GM12878 (cell line): ENCODE data around the gene TOMM20L. TPM values are rescaled to one million over a fixed set of nuclear protein-coding genes. Genes with fewer than 3 reads are reported as not detected.

Experiments used
- BMI1 ChIP-seq: fragments of 450-650 bp; IDR thresholded peaks from 2 replicates; pipeline ENCODE4 v1.6.1; 2016; ENCODE audit warnings: mild to moderate bottlenecking, moderate library complexity, borderline replicate concordance
- CHD2 ChIP-seq: IDR thresholded peaks from 2 replicates; pipeline ENCODE4 v1.6.1; 2011; ENCODE audit warnings: low read depth, low read length, improper control_type of control experiment, borderline replicate concordance
- CREM ChIP-seq: IDR thresholded peaks from 2 replicates; pipeline ENCODE4 v1.6.1; 2014; ENCODE audit warnings: antibody characterized with exemption, low read depth
- HDAC6 ChIP-seq: fragments of 200-600 bp; sonication (generic); IDR thresholded peaks from one replicate; pipeline ENCODE4 v1.8.0; 2017; ENCODE audit warnings: antibody characterized with exemption; ENCODE audit not compliant: unreplicated experiment
- HDGF ChIP-seq: fragments of 450-650 bp; IDR thresholded peaks from 2 replicates; pipeline ENCODE4 v1.6.1; 2016; ENCODE audit warnings: antibody characterized with exemption
- IKZF2 ChIP-seq, 2 experiments: fragments of 450-650 bp; IDR thresholded peaks; 2 replicates each; pipeline ENCODE4 v1.6.1; 2017; ENCODE audit warnings: mild to moderate bottlenecking in 2 of 2, moderate library complexity in 2 of 2
- MTA3 ChIP-seq: IDR thresholded peaks from 2 replicates; pipeline ENCODE4 v1.6.1; 2012; ENCODE audit warnings: low read length, inconsistent platforms, borderline replicate concordance
- NFYA ChIP-seq: IDR thresholded peaks from 2 replicates; pipeline ENCODE4 v1.6.1; 2011; ENCODE audit warnings: low read depth, mild to moderate bottlenecking, low read length, improper control_type of control experiment, borderline replicate concordance
- NR2C1 ChIP-seq: fragments of 450-650 bp; IDR thresholded peaks from 2 replicates; pipeline ENCODE4 v1.6.1; 2017; ENCODE audit warnings: antibody characterized with exemption, mild to moderate bottlenecking, moderate library complexity
- POLR2A ChIP-seq: IDR thresholded peaks from 2 replicates; pipeline ENCODE4 v1.6.1; 2011; ENCODE audit warnings: low read depth, mild to moderate bottlenecking, low read length
- POLR2AphosphoS5 ChIP-seq: IDR thresholded peaks from 2 replicates; pipeline ENCODE4 v1.6.1; 2011; ENCODE audit warnings: mild to moderate bottlenecking, low read length, inconsistent platforms
- SIN3A ChIP-seq: IDR thresholded peaks from 2 replicates; pipeline ENCODE4 v1.6.1; 2012; ENCODE audit warnings: low read depth, low read length, improper control_type of control experiment
- TBL1XR1 ChIP-seq: IDR thresholded peaks from 2 replicates; pipeline ENCODE4 v1.6.1; 2012; ENCODE audit warnings: low read depth, low read length, improper control_type of control experiment
- WRNIP1 ChIP-seq: IDR thresholded peaks from 2 replicates; pipeline ENCODE4 v1.6.1; 2011; ENCODE audit warnings: low read depth, low read length, improper control_type of control experiment, borderline replicate concordance
- ZNF274 ChIP-seq: IDR thresholded peaks from one replicate; pipeline ENCODE4 v1.8.0; 2011; ENCODE audit not compliant: insufficient read length, insufficient read depth
- ZNF622 ChIP-seq: fragments of 450-650 bp; IDR thresholded peaks from 2 replicates; pipeline ENCODE4 v1.6.1; 2017; ENCODE audit warnings: mild to moderate bottlenecking, inconsistent platforms
- polyA plus RNA-seq, 11 experiments: library from polyadenylated mRNA; depleted of rRNA in 4 of 11; unstranded in 6 of 11; stranded (reverse) in 5 of 11; fragments of >200 nt; fragmentation: Nextera tagmentation in 4 of 11; fragmentation: Illumina TruSeq in 1 of 11; extraction: Ambion mirVana in 4 of 11; extraction: Trizol in 1 of 11; gene quantifications; 1 replicate in 1 of 11; 2 replicates in 10 of 11; pipeline versions ENCODE4 v1.2.1 to v1.2.3, GENCODE V29; 2011 to 2016; ENCODE audit warnings: inconsistent platforms in 2 of 11, missing spikeins in 2 of 11, low read depth in 1 of 11
- total RNA-seq, 4 experiments: library from RNA; depleted of rRNA in 3 of 4; stranded (reverse); fragments of >200 nt in 3 of 4; fragmentation: Illumina TruSeq in 1 of 4; extraction: Trizol in 1 of 4; gene quantifications; 2 replicates each; pipeline versions ENCODE4 v1.2.1 to v1.2.3, GENCODE V29; 2013 to 2021
- TF ChIP-seq, protein P1 (sequence below): fragments of 450-650 bp; IDR thresholded peaks from 2 replicates; pipeline ENCODE4 v1.6.1; 2017; ENCODE audit warnings: low read depth, mild to moderate bottlenecking, moderate library complexity
- TF ChIP-seq, protein P2 (sequence below): fragments of 450-650 bp; IDR thresholded peaks from 2 replicates; pipeline ENCODE4 v1.6.1; 2014; ENCODE audit warnings: mild to moderate bottlenecking
- TF ChIP-seq, protein P3 (sequence below): fragments of 450-650 bp; formaldehyde crosslinking; IDR thresholded peaks from 2 replicates; pipeline ENCODE4 v1.4.0; 2020; ENCODE audit warnings: mild to moderate bottlenecking, moderate library complexity
- TF ChIP-seq, protein P4 (sequence below): fragments of 450-650 bp; formaldehyde crosslinking; IDR thresholded peaks from 2 replicates; pipeline ENCODE4 v1.4.0; 2022; ENCODE audit warnings: mild to moderate bottlenecking, moderate library complexity

Gene TOMM20L
- total and polyA plus RNA-seq, 10 of the 15 experiments (the other 5 are each of a cell fraction or from before 2014, with no cell fraction given), result 0.28 TPM; not detected in 9

DNA sequence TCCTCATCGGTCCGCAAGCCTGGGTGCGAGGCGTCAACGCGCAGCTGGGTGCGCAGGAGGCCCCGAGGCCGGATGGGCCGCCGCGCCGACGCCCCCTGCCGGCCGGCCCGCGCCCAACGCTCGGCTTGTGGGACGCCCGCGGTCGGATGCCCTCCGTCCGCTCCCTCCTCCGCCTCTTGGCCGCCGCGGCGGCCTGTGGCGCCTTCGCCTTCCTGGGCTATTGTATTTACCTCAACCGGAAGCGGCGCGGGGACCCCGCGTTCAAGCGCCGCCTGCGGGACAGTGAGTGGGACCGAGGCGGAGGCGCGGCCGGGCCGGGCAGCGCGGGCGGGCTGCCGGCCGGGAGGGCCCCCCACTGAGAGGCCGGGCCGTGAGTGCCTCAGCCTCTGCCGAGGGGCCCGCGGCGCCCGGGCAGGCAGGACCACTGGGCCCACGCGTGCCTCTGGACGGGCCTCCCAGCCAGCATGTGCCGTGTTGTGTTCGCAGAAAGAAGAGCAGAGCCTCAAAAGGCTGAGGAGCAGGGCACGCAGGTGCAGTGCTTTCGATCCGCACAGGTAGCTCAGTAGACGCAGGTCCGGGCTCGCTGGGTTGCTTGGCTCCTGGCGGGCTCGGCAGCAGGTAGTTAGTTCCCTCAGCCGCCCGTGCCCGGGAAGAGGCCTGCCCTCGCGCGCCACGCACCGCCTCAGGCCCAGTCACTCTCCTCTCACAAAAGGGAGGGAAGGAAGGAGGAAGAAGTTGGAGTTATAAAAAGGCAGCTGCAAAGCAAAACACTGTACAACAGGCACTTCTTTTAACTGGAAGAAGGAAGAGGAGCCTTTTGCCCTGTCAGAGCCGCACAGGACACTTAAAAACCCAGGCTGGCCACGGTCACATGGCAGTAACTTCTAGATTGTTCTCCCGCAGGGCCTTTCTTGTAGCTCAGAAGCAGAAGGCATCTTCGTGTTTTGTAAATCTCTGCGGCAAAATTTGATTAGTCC is at the start of gene TOMM20L (continued):
- TF ChIP-seq CHD2 (no peak), HDGF (no peak), IKZF2 (IDR thresholded peaks at IDR 0.05) (no peak), ZNF274 (no peak), ZNF622 (no peak), NR2C1 (no peak), BMI1 (no peak), POLR2A (peak; percentile 68; the same call in 1 of the 2 replicates), MTA3 (no peak), TBL1XR1 (no peak), NFYA (no peak), SIN3A (no peak), POLR2AphosphoS5 (no peak; the same call in 1 of the 2 replicates), CREM (no peak), HDAC6 (no peak), WRNIP1 (no peak)
- TF ChIP-seq, protein P1, sequence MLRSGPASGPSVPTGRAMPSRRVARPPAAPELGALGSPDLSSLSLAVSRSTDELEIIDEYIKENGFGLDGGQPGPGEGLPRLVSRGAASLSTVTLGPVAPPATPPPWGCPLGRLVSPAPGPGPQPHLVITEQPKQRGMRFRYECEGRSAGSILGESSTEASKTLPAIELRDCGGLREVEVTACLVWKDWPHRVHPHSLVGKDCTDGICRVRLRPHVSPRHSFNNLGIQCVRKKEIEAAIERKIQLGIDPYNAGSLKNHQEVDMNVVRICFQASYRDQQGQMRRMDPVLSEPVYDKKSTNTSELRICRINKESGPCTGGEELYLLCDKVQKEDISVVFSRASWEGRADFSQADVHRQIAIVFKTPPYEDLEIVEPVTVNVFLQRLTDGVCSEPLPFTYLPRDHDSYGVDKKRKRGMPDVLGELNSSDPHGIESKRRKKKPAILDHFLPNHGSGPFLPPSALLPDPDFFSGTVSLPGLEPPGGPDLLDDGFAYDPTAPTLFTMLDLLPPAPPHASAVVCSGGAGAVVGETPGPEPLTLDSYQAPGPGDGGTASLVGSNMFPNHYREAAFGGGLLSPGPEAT, result no peak
- TF ChIP-seq, protein P2, sequence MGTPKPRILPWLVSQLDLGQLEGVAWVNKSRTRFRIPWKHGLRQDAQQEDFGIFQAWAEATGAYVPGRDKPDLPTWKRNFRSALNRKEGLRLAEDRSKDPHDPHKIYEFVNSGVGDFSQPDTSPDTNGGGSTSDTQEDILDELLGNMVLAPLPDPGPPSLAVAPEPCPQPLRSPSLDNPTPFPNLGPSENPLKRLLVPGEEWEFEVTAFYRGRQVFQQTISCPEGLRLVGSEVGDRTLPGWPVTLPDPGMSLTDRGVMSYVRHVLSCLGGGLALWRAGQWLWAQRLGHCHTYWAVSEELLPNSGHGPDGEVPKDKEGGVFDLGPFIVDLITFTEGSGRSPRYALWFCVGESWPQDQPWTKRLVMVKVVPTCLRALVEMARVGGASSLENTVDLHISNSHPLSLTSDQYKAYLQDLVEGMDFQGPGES, result no peak
- TF ChIP-seq, protein P3, sequence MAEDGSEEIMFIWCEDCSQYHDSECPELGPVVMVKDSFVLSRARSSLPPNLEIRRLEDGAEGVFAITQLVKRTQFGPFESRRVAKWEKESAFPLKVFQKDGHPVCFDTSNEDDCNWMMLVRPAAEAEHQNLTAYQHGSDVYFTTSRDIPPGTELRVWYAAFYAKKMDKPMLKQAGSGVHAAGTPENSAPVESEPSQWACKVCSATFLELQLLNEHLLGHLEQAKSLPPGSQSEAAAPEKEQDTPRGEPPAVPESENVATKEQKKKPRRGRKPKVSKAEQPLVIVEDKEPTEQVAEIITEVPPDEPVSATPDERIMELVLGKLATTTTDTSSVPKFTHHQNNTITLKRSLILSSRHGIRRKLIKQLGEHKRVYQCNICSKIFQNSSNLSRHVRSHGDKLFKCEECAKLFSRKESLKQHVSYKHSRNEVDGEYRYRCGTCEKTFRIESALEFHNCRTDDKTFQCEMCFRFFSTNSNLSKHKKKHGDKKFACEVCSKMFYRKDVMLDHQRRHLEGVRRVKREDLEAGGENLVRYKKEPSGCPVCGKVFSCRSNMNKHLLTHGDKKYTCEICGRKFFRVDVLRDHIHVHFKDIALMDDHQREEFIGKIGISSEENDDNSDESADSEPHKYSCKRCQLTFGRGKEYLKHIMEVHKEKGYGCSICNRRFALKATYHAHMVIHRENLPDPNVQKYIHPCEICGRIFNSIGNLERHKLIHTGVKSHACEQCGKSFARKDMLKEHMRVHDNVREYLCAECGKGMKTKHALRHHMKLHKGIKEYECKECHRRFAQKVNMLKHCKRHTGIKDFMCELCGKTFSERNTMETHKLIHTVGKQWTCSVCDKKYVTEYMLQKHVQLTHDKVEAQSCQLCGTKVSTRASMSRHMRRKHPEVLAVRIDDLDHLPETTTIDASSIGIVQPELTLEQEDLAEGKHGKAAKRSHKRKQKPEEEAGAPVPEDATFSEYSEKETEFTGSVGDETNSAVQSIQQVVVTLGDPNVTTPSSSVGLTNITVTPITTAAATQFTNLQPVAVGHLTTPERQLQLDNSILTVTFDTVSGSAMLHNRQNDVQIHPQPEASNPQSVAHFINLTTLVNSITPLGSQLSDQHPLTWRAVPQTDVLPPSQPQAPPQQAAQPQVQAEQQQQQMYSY (CRISPR knock-in tag), result no peak
- TF ChIP-seq, protein P4, sequence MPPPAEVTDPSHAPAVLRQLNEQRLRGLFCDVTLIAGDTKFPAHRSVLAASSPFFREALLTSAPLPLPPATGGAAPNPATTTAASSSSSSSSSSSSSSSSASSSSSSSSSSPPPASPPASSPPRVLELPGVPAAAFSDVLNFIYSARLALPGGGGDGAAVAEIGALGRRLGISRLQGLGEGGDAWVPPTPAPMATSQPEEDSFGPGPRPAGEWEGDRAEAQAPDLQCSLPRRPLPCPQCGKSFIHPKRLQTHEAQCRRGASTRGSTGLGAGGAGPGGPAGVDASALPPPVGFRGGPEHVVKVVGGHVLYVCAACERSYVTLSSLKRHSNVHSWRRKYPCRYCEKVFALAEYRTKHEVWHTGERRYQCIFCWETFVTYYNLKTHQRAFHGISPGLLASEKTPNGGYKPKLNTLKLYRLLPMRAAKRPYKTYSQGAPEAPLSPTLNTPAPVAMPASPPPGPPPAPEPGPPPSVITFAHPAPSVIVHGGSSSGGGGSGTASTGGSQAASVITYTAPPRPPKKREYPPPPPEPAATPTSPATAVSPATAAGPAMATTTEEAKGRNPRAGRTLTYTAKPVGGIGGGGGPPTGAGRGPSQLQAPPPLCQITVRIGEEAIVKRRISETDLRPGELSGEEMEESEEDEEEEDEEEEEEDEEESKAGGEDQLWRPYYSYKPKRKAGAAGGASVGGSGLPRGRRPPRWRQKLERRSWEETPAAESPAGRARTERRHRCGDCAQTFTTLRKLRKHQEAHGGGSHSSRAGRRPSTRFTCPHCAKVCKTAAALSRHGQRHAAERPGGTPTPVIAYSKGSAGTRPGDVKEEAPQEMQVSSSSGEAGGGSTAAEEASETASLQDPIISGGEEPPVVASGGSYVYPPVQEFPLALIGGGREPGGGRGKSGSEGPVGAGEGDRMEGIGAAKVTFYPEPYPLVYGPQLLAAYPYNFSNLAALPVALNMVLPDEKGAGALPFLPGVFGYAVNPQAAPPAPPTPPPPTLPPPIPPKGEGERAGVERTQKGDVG (CRISPR knock-in tag), result no peak
